H9 (cell line): ENCODE measurements around the gene STMN1. TPM values are rescaled to one million over a fixed set of nuclear protein-coding genes. Genes with fewer than 3 reads are reported as not detected.

Experiments
- DNase-seq: peaks from one replicate; pipeline ENCODE4 v3.0.0-alpha.2; 2017
- H2AFZ ChIP-seq: one replicate; pipeline ENCODE4 v1.6.1; 2013; ENCODE audit warnings: mild to moderate bottlenecking, low read length, control low read depth, moderate library complexity
- H2AK5ac ChIP-seq: 2 replicates; pipeline ENCODE4 v1.6.1; 2013; ENCODE audit warnings: low read length, control low read depth, mixed read lengths; ENCODE audit not compliant: insufficient read length
- H2BK120ac ChIP-seq: one replicate; pipeline ENCODE4 v1.6.1; 2013; ENCODE audit warnings: low read depth, mild to moderate bottlenecking, low read length, control low read depth, inconsistent platforms; ENCODE audit not compliant: poor library complexity, severe bottlenecking
- H2BK12ac ChIP-seq: 2 replicates; pipeline ENCODE4 v1.6.1; 2013; ENCODE audit warnings: low read length, control low read depth, mixed read lengths, low read depth; ENCODE audit not compliant: insufficient read length
- H2BK15ac ChIP-seq: 2 replicates; pipeline ENCODE4 v1.6.1; 2013; ENCODE audit warnings: low read depth, low read length, control low read depth
- H2BK20ac ChIP-seq: one replicate; pipeline ENCODE4 v1.6.1; 2013; ENCODE audit warnings: low read depth, mild to moderate bottlenecking, low read length, control low read depth, inconsistent platforms; ENCODE audit not compliant: poor library complexity, severe bottlenecking
- H2BK5ac ChIP-seq: 2 replicates; pipeline ENCODE4 v1.6.1; 2013; ENCODE audit warnings: low read length, control low read depth, mixed read lengths; ENCODE audit not compliant: insufficient read length
- H3K14ac ChIP-seq: 2 replicates; pipeline ENCODE4 v1.6.1; 2013; ENCODE audit warnings: low read length, control low read depth; ENCODE audit not compliant: insufficient read depth
- H3K18ac ChIP-seq: 2 replicates; pipeline ENCODE4 v1.6.1; 2013; ENCODE audit warnings: low read depth, mild to moderate bottlenecking, mixed read lengths, low read length, control low read depth; ENCODE audit not compliant: insufficient read length
- H3K23ac ChIP-seq: 2 replicates; pipeline ENCODE4 v1.6.1; 2013; ENCODE audit warnings: low read length, control low read depth, mixed read lengths, low read depth; ENCODE audit not compliant: insufficient read length
- H3K23me2 ChIP-seq: 2 replicates; pipeline ENCODE4 v1.6.1; 2013; ENCODE audit warnings: low read depth, mild to moderate bottlenecking, mixed read lengths, low read length, control low read depth; ENCODE audit not compliant: insufficient read length, poor library complexity, severe bottlenecking
- H3K27ac ChIP-seq: 2 replicates; pipeline ENCODE4 v1.5.1; 2013; ENCODE audit warnings: low read length, control low read depth, mixed read lengths, low read depth; ENCODE audit not compliant: insufficient read length
- H3K27me3 ChIP-seq: 2 replicates; pipeline ENCODE4 v1.6.1; 2013; ENCODE audit warnings: low read length, control low read depth, inconsistent platforms; ENCODE audit not compliant: insufficient read depth
- H3K4ac ChIP-seq: 2 replicates; pipeline ENCODE4 v1.6.1; 2013; ENCODE audit warnings: low read depth, mild to moderate bottlenecking, control low read depth, inconsistent platforms, low read length, moderate library complexity
- H3K4me1 ChIP-seq: 2 replicates; pipeline ENCODE4 v1.6.1; 2013; ENCODE audit warnings: low read length, control low read depth, inconsistent platforms; ENCODE audit not compliant: insufficient read depth
- H3K4me2 ChIP-seq: 2 replicates; pipeline ENCODE4 v1.6.1; 2013; ENCODE audit warnings: low read length, control low read depth, mixed read lengths; ENCODE audit not compliant: insufficient read length, insufficient read depth
- H3K56ac ChIP-seq: 2 replicates; pipeline ENCODE4 v1.6.1; 2013; ENCODE audit warnings: low read depth, mild to moderate bottlenecking, mixed read lengths, low read length, control low read depth; ENCODE audit not compliant: insufficient read length
- H3K79me1 ChIP-seq: 2 replicates; pipeline ENCODE4 v1.6.1; 2013; ENCODE audit warnings: low read depth, mild to moderate bottlenecking, moderate library complexity, low read length, control low read depth, inconsistent platforms; ENCODE audit not compliant: insufficient read depth, poor library complexity, severe bottlenecking
- H3K79me2 ChIP-seq: 2 replicates; pipeline ENCODE4 v1.6.1; 2013; ENCODE audit warnings: low read length, control low read depth, inconsistent platforms; ENCODE audit not compliant: insufficient read depth
- H3K9ac ChIP-seq: 2 replicates; pipeline ENCODE4 v1.6.1; 2013; ENCODE audit warnings: low read length, control low read depth, mixed read lengths; ENCODE audit not compliant: insufficient read length; ENCODE audit errors: extremely low read depth
- H3K9me3 ChIP-seq: one replicate; pipeline ENCODE4 v1.6.1; 2013; ENCODE audit warnings: low read depth, low read length, inconsistent platforms; ENCODE audit not compliant: control insufficient read depth
- H3T11ph ChIP-seq: one replicate; pipeline ENCODE4 v1.6.1; 2013; ENCODE audit warnings: mild to moderate bottlenecking, low read length, control low read depth, inconsistent platforms
- H4K20me1 ChIP-seq: one replicate; pipeline ENCODE4 v1.6.1; 2013; ENCODE audit not compliant: control insufficient read depth, insufficient read length, insufficient read depth
- H4K5ac ChIP-seq: 2 replicates; pipeline ENCODE4 v1.6.1; 2013; ENCODE audit warnings: low read depth, mild to moderate bottlenecking, mixed read lengths, low read length, control low read depth; ENCODE audit not compliant: insufficient read length
- H4K8ac ChIP-seq: replicated peaks from 2 replicates; pipeline ENCODE4 v1.6.1; 2013; ENCODE audit warnings: low read length, control low read depth, mixed read lengths, low read depth; ENCODE audit not compliant: insufficient read length
- H4K91ac ChIP-seq: 2 replicates; pipeline ENCODE4 v1.6.1; 2013; ENCODE audit warnings: low read depth, mild to moderate bottlenecking, moderate library complexity, mixed read lengths, low read length, control low read depth; ENCODE audit not compliant: insufficient read length
- H3K27ac Mint-ChIP-seq, 3 experiments: 2 replicates in 2 of 3; 3 replicates in 1 of 3; pipeline ENCODE4 v1.8.0; 2020 to 2021; ENCODE audit warnings: mixed read lengths in 3 of 3, mild to moderate bottlenecking in 1 of 3, moderate library complexity in 1 of 3
- H3K27me3 Mint-ChIP-seq: 2 replicates; pipeline ENCODE4 v1.8.0; 2021; ENCODE audit warnings: low read depth, mild to moderate bottlenecking, moderate library complexity, mixed read lengths
- H3K36me3 Mint-ChIP-seq, 3 experiments: 2 replicates in 2 of 3; 3 replicates in 1 of 3; pipeline ENCODE4 v1.8.0; 2020 to 2021; ENCODE audit warnings: low read depth in 3 of 3, mixed read lengths in 3 of 3; ENCODE audit not compliant: insufficient read depth in 1 of 3
- H3K4me1 Mint-ChIP-seq, 2 experiments: 2 replicates each; pipeline ENCODE4 v1.8.0; 2020; ENCODE audit warnings: mixed read lengths in 2 of 2
- H3K4me3 Mint-ChIP-seq, 2 experiments: 2 replicates in 1 of 2; 3 replicates in 1 of 2; pipeline ENCODE4 v1.8.0; 2020 to 2021; ENCODE audit warnings: mild to moderate bottlenecking in 2 of 2, mixed read lengths in 2 of 2, moderate library complexity in 1 of 2
- H3K9me3 Mint-ChIP-seq, 2 experiments: 2 replicates in 1 of 2; 3 replicates in 1 of 2; pipeline ENCODE4 v1.8.0; 2020; ENCODE audit warnings: mild to moderate bottlenecking in 2 of 2, mixed read lengths in 2 of 2, moderate library complexity in 1 of 2
- WGBS: extraction: QIAGEN DNeasy Blood & Tissue Kit; methylation state at CpG from one replicate; pipeline ENCODE4 v1.1.7; 2013; ENCODE audit warnings: missing lambda C conversion rate, low lambda C conversion rate, mixed read lengths; ENCODE audit not compliant: insufficient read length; ENCODE audit errors: extremely low coverage; 5-methylcytosine and 5-hydroxymethylcytosine counted together
- total RNA-seq: library from RNA; stranded (reverse); gene quantifications from 2 replicates; pipeline ENCODE4 v1.2.1, GENCODE V29; 2021
- TF ChIP-seq, protein P1 (sequence below): fragments of 200-600 bp; sonication (generic); conservative IDR thresholded peaks from 3 replicates; pipeline ENCODE4 v1.8.0; 2021; ENCODE audit warnings: antibody characterized with exemption, mild to moderate bottlenecking

The STMN1 gene
- total RNA-seq, 1 experiment from 2014 or later = 500 TPM

GRCh38 chr1:25908161-25908560, 1.9 kb upstream of the STMN1 start:
- Mint-ChIP-seq H3K36me3 (peaks cover 7 to 18% (median 11%) of the 10 kb centered on the region in 3 experiments), H3K9me3 (peaks cover 0 to 2% of the 10 kb centered on the region in 2 experiments; a peak in 2 of 5 replicates), H3K27ac (no peak overlapping the region), H3K4me1 (peaks cover 25 to 31% of the 10 kb centered on the region in 2 experiments), H3K27me3 (peaks cover 20% of the 10 kb centered on the region), H3K4me3 (no peak overlapping the region)
- Histone ChIP-seq H3K56ac (no peak overlapping the region), H3K18ac (no peak overlapping the region), H4K5ac (no peak overlapping the region), H2BK5ac (no peak overlapping the region), H2BK120ac (no peak overlapping the region), H4K20me1 (no peaks in the 10 kb centered on the region), H3K9me3 (no peaks in the 10 kb centered on the region), H3K4me2 (no peak overlapping the region), H3K23ac (no peak overlapping the region), H3K79me2 (peaks cover 18% of the 10 kb centered on the region; the same call in 1 of the 2 replicates), H3K79me1 (no peaks in the 10 kb centered on the region), H2BK15ac (no peak overlapping the region), H3K23me2 (peaks cover 4% of the 10 kb centered on the region), H4K8ac (no peak overlapping the region), H2AFZ (no peak overlapping the region), H3T11ph (no peak overlapping the region), H4K91ac (no peak overlapping the region), H3K9ac (no peak overlapping the region), H3K27ac (no peak overlapping the region), H2BK12ac (no peak overlapping the region), H3K27me3 (no peaks in the 10 kb centered on the region), H2AK5ac (no peak overlapping the region), H2BK20ac (no peak overlapping the region), H3K4me1 (no peaks in the 10 kb centered on the region), H3K4ac (no peak overlapping the region), H3K14ac (no peak overlapping the region)
- TF ChIP-seq, protein P1, sequence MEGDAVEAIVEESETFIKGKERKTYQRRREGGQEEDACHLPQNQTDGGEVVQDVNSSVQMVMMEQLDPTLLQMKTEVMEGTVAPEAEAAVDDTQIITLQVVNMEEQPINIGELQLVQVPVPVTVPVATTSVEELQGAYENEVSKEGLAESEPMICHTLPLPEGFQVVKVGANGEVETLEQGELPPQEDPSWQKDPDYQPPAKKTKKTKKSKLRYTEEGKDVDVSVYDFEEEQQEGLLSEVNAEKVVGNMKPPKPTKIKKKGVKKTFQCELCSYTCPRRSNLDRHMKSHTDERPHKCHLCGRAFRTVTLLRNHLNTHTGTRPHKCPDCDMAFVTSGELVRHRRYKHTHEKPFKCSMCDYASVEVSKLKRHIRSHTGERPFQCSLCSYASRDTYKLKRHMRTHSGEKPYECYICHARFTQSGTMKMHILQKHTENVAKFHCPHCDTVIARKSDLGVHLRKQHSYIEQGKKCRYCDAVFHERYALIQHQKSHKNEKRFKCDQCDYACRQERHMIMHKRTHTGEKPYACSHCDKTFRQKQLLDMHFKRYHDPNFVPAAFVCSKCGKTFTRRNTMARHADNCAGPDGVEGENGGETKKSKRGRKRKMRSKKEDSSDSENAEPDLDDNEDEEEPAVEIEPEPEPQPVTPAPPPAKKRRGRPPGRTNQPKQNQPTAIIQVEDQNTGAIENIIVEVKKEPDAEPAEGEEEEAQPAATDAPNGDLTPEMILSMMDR = no peak
- DNase-seq = no peak
- WGBS = no CpG with 5 or more reads among the region's 1 CpG
